ENCODE results near the gene CTAGE8. TPM values are rescaled to one million over a fixed set of nuclear protein-coding genes. Genes with fewer than 3 reads are reported as not detected.
"Not testable (repeated sequence)": the region's sequence is repeated elsewhere in the genome, so short reads cannot be mapped to it uniquely, and the experiment has no call there.

Gene CTAGE8, protein sequence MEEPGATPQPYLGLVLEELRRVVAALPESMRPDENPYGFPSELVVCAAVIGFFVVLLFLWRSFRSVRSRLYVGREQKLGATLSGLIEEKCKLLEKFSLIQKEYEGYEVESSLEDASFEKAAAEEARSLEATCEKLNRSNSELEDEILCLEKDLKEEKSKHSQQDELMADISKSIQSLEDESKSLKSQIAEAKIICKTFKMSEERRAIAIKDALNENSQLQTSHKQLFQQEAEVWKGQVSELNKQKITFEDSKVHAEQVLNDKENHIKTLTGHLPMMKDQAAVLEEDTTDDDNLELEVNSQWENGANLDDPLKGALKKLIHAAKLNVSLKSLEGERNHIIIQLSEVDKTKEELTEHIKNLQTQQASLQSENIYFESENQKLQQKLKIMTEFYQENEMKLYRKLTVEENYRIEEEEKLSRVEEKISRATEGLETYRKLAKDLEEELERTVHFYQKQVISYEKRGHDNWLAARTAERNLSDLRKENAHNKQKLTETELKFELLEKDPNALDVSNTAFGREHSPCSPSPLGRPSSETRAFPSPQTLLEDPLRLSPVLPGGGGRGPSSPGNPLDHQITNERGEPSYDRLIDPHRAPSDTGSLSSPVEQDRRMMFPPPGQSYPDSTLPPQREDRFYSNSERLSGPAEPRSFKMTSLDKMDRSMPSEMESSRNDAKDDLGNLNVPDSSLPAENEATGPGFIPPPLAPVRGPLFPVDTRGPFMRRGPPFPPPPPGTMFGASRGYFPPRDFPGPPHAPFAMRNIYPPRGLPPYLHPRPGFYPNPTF
- total RNA-seq, result under 1 TPM; 0.28 to 0.61 TPM

DNA sequence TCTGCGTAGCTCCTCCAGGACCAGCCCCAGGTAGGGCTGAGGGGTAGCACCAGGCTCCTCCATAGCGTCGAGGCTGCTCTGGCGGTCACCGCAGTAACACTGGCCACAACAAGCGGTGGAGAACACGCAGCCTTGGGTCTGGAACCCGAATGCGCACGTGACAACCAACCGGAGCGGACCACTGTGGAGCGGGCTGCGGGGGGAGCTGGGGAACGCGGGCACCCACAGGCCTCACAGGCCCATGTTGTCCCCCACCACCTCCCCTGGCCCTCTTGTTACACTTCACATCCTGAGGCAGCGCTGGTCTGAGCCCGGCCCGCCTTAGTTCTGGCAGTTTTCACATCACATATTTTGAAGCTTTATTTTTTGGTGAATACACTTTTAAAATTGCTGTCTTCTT lies at the start of gene CTAGE8:
Gene CTAGE8, minus strand, starts transcription at position 101 of the 400 bp plus-strand sequence. Its CDS starts 38 bp downstream, at position 63.
- ATAC-seq (replicated peaks); H3K27ac Mint-ChIP-seq; H3K27me3 Mint-ChIP-seq; H3K36me3 Mint-ChIP-seq (ENCODE audit: low read depth); H3K4me3 Mint-ChIP-seq; H3K9me3 Mint-ChIP-seq; H3K4me1 Mint-ChIP-seq: not testable (repeated sequence)

DNA sequence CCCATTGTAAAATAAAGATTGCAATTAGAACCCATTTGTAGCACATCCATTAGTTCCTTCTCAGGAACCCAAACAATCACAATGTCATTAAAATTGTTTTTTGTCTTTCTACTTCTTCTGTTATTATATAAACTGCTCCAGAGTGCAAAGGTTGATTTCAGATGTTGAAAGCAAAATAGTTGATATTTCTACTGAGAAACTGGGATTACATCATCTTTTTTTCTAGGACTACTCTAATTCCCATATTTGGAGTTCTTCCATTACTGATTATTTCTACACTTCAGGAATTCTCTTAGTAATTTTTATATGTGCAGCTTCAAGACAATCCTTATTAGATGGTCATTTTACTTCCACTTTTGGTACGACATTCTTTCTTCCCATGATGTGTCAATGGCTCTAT lies 48.4 kb upstream of the CTAGE8 start:
- H3K4me3 Mint-ChIP-seq; H3K9me3 Mint-ChIP-seq; H3K36me3 Mint-ChIP-seq (ENCODE audit: low read depth); H3K27ac Mint-ChIP-seq; H3K27me3 Mint-ChIP-seq; H3K4me1 Mint-ChIP-seq; ATAC-seq (replicated peaks): not testable (repeated sequence)

DNA sequence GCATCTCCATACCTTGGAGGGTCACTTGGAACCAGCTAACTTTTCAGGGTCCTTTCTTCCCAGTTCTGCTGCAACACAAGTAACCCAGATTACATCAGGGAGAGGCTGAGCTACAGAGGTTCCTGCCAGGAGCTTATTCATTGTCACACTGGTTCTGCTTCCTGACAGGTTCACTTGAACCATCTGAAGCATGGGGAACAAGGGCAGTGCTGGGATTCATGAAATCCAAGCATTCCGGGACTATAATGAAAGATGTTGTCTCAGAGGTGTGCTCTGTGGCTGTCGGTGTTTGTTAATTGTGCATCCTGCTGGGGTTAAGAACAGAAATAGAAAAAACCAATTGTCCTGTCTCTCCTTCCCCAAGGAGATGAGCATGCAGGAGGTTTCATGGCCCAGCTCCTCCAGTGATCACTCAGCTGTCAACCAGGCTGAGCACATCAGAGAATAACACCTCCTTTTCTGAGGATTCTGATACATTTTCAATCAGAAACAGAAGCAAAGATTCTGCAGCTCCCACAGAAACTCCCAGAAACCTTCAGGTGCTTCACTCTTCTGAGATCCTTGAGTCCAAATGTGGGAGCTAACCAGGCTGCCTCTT lies 42.9 kb upstream of the CTAGE8 start, which contains the start of gene OR2A1:
Gene OR2A1, plus strand, starts transcription at position 548 of the 598 bp plus-strand sequence. CDS start 5,706 bp downstream, outside the sequence.
- H3K36me3 Mint-ChIP-seq (ENCODE audit: low read depth); H3K4me3 Mint-ChIP-seq; H3K4me1 Mint-ChIP-seq; H3K9me3 Mint-ChIP-seq; ATAC-seq (replicated peaks); H3K27me3 Mint-ChIP-seq; H3K27ac Mint-ChIP-seq: not testable (repeated sequence)

DNA sequence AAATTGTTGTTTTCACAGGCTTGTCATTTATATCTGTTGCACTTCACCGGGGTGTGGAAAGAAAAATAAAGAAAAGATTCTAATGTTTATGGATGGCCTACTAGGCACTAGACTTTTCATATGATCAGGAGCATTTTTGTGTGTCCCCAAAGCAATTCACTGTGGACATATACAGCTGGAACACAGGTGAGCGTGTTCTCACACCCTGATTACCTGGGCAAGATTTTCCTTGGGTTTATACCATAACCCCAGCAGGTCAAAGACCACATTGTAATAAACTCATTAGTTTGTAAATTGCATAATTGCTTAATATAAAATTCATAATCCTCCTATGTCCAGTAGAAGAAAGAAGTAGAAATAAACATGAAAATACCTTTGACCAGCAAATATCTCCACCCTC lies 42.1 kb upstream of the CTAGE8 start:
- ATAC-seq (replicated peaks); H3K27ac Mint-ChIP-seq; H3K27me3 Mint-ChIP-seq; H3K4me1 Mint-ChIP-seq; H3K36me3 Mint-ChIP-seq (ENCODE audit: low read depth); H3K9me3 Mint-ChIP-seq; H3K4me3 Mint-ChIP-seq: not testable (repeated sequence)

DNA sequence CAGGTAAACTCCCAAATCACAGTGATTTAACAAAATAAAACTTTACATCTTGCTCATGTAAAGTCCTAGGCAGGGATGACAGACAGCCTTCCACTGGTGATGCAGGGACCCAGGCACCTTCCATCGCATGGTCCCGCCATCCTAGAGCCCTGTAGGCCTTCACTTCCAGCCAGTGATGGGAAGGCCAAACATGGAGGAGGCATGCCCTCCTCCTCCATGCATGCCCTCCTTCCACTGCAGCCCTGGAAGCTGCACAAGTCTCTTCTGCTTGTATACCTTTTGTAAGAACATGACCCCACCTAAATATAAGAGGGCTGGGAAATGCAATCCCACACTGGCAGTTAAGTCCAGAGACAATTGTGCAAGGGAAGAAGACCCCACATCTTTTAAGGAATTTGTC lies 40.6 kb upstream of the CTAGE8 start:
- H3K9me3 Mint-ChIP-seq; H3K27ac Mint-ChIP-seq; H3K27me3 Mint-ChIP-seq; H3K4me1 Mint-ChIP-seq; H3K4me3 Mint-ChIP-seq; ATAC-seq (replicated peaks); H3K36me3 Mint-ChIP-seq (ENCODE audit: low read depth): not testable (repeated sequence)

DNA sequence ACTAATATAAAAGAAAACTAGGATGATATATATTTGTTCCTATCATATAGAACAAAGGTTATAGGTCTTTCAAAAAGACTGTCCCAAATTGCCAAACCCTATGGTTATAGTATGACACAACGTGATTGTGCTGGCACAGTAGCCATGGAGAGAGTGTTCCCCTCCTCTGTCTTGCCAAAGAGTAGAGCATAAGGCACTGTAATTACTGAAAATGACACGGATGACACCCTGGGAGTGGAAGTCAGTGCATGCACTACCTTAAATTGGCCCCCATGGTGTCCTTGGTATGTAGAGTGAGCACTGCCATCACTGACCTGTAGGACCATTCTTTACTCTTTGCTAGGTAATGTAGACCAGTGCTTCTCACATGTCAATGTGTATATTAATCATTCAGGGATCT lies 36.1 kb upstream of the CTAGE8 start:
- not testable (repeated sequence) for H3K4me1 Mint-ChIP-seq; H3K9me3 Mint-ChIP-seq; ATAC-seq (replicated peaks); H3K27me3 Mint-ChIP-seq; H3K36me3 Mint-ChIP-seq (ENCODE audit: low read depth); H3K4me3 Mint-ChIP-seq; H3K27ac Mint-ChIP-seq

DNA sequence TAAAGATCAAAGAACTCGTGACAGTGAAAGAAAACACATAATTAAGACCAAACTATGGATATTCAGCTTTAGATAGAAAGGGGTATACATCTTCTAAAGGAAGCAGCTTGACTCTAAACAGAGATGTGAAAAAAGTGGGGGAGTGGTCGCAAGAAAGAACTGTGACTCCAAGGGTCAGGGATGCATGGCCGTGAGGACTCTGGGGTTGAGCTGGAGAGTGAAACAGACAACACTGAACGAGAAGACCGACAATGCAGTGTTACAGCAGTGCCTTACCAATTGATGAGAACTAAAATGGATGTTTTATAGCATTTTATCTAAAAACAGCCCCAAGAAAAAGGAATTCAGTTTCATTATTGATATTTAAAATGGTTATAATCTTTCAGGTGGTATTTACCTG lies 34.5 kb upstream of the CTAGE8 start:
- not testable (repeated sequence) for H3K4me3 Mint-ChIP-seq; ATAC-seq (replicated peaks); H3K9me3 Mint-ChIP-seq; H3K36me3 Mint-ChIP-seq (ENCODE audit: low read depth); H3K27ac Mint-ChIP-seq; H3K27me3 Mint-ChIP-seq; H3K4me1 Mint-ChIP-seq

DNA sequence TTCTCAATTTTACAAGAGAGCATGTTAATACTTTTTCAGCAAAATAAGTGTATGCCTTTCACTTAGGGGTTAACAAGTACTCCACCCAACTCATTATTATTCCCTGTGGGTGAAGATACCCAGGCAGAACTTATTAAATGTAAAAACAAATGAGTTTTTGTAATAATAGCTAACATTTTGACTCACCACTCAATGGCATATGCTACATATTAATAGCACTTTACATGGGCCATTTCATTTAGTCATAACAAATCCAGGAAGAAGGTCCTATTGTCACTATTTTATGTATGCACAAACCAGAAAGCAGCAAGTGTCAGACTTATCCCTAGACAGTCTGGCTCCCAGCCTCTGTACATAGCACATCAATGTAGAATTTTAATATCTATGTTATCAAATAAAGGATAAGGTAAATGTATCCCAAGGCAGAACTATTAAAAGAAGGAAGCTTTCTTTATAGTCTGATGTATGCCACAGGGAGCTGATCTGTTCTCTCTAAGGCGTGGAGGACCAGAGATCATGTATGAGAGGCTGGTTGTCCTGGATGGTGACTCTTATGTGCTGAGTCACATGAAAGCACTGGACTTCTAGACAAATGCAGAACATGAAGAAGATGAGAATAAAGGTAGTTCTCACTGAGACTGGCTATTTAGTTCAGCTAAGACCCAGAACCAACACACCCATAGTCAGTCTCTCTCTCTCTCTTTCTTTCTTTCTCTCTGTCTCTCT lies 33.7 kb upstream of the CTAGE8 start:
- not testable (repeated sequence) for H3K9me3 Mint-ChIP-seq; H3K4me3 Mint-ChIP-seq; H3K4me1 Mint-ChIP-seq; ATAC-seq (replicated peaks); H3K27me3 Mint-ChIP-seq; H3K36me3 Mint-ChIP-seq (ENCODE audit: low read depth); H3K27ac Mint-ChIP-seq

DNA sequence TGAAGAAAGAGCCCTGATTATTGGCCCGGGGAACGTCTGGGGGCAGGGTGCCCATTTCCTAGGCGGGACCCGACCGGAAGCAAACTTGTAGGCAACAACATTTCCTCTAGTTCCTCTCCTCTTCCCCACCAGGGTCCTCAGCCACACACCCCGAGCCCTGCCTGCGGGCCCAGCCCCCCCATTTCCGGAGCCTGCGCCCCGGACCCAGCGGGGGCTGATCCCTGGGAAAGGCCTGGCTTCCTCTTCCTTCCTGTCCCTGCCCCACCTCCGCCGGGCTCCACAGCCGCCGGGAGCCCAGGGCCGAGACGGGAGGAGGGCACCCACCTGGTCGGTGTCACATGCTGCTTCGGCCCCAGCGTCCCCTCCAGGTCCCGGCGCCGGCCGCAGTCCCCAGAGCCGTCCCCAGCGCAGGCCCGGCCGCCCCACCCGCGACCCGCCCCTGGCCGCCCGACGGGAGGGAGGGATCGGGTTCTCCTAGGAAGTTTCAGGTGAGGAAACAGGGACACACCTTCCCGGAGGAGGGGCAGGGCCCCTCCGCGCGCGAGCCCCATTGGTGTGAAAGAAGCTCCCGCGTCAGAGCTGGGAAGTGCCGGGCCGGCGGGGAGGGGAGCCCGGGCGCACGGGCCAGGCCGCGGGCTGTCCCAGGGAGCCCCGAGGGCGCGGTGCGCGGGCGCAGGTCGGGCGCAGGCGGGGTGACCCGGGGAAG lies 24.9 kb upstream of the CTAGE8 start:
- H3K27me3 Mint-ChIP-seq, H3K27ac Mint-ChIP-seq: not testable (repeated sequence)
- peak; percentile 87 for ATAC-seq (replicated peaks)

DNA sequence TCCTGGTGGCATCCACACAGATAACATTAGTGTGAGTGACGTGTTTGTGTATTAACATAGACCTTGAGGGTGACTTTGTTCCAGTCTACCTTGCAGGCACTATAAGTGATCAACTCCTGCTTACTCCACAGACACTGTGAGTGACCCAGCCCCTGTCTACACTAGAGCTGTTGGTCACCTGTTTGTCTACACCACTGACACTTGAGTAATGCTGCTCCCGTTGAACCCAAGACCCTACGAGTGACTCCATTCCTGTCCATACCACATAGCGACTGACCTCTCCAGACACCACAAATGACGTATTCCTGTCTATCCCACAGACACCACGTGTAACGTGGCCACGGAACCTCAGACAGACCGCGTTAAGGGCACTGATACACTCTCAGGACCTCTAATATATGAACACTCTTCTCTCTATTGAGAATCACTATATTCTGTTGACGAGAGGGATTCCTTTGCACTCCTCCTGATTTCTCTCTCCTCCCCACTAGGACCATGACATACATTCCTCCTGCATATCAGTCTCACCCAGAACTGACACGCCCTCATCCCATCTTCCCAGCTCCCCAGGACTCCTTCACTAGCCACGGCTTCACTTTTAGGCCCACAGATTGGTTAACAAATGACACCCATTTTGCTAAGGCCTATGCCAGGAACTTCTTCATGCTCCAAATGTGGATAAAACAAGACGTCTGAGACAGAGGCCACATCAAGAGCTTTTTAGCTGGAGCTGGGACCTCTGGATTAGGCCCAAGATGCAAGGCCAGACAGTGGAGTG lies 23.5 kb upstream of the CTAGE8 start:
- not testable (repeated sequence) for H3K27me3 Mint-ChIP-seq; H3K4me1 Mint-ChIP-seq; ATAC-seq (replicated peaks); H3K27ac Mint-ChIP-seq; H3K9me3 Mint-ChIP-seq; H3K4me3 Mint-ChIP-seq; H3K36me3 Mint-ChIP-seq (ENCODE audit: low read depth)

More for the DNA sequence above, 24.9 kb upstream of the CTAGE8 start:
- not testable (repeated sequence) for H3K36me3 Mint-ChIP-seq (ENCODE audit: low read depth); H3K4me1 Mint-ChIP-seq; H3K4me3 Mint-ChIP-seq; H3K9me3 Mint-ChIP-seq

DNA sequence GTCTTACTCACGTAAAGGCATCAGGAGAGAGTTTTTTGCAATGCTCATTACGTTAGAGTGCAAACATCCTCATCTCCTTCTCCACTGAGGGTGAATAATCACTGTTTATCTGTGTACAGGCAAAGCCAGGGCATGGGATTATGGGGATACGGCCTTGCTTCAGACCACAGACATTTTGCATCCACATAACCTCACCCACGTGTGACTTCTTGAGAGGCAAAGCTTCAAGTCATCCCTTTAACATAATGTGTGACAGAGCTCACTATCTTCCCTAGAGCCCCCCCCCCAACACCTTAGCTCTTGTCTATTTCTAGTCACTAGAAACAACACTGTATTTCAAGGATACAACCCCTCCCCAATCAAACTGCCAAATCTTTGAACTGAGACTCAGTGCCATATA lies 22.5 kb upstream of the CTAGE8 start:
- not testable (repeated sequence) for H3K4me1 Mint-ChIP-seq; H3K27me3 Mint-ChIP-seq; H3K36me3 Mint-ChIP-seq (ENCODE audit: low read depth); H3K9me3 Mint-ChIP-seq; ATAC-seq (replicated peaks); H3K4me3 Mint-ChIP-seq; H3K27ac Mint-ChIP-seq

DNA sequence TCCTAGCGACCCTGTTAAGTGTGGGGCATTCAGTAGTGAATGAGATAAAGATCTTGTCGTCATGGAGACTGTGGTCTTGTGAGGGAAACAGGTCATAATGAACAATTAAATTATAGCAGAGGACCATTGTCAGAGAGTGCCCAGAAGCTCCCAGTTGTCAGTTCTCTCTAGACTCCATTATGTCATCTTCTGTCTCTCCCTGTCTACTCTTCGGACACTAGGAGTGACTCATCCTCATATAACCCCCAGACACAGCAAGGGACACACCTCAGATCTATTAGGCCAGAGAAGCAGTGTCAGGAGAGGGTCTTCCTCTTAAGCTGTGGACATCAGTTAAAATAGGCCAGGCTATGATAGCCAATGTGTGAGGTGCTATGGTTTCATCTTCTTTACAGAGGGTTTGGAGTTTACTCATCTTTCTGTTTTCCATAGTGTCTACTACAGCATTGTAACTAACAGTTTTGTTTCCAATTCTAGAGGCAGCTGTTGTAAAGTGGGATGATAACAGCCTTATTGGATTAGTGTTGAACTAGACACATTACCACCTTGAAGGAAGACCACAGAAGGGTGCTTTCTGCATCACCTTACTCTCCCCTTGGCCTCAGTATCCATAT lies 18.2 kb upstream of the CTAGE8 start:
- not testable (repeated sequence) for H3K4me3 Mint-ChIP-seq; H3K4me1 Mint-ChIP-seq; H3K9me3 Mint-ChIP-seq; H3K36me3 Mint-ChIP-seq (ENCODE audit: low read depth); H3K27me3 Mint-ChIP-seq; H3K27ac Mint-ChIP-seq
- peak; percentile 57 for ATAC-seq (replicated peaks)

DNA sequence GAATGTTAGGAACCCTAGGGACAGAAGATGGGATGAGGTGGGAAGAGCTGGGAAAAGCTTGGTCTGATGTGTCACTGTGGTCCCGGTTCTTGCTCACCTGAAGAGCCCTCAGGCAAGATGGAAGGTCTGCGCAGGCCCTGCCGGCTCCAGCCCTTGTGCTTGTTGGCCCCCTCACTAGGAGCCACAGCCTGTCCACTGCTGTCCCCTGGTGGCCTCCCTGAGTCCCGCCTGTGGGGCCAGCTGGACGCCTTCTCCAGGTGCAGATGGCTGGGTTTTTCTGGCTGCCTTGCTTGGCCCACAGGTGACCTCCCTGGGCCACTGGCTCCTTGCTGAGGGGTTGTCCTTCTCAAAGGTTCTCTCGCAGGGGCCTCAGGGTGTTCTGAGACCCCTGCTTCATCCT lies 14.6 kb upstream of the CTAGE8 start:
- not testable (repeated sequence) for H3K27ac Mint-ChIP-seq; H3K9me3 Mint-ChIP-seq; H3K4me1 Mint-ChIP-seq; H3K4me3 Mint-ChIP-seq; H3K27me3 Mint-ChIP-seq; H3K36me3 Mint-ChIP-seq (ENCODE audit: low read depth); ATAC-seq (replicated peaks)
